Daoy (cell line): Measurements from ENCODE around the gene KHDC3L. TPM values are rescaled to one million over a fixed set of nuclear protein-coding genes. Genes with fewer than 3 reads are reported as not detected.

ENCODE experiments used
- total RNA-seq: library from RNA; depleted of rRNA; stranded (reverse); fragments of >200 nt; shearing (Covaris generic); gene quantifications from 2 replicates; pipeline ENCODE4 v1.2.3, GENCODE V29; 2014; rRNA removed

The KHDC3L gene
- total RNA-seq, 1 experiment from 2014 or later: not detected

Other genes starting within 250 kb of the KHDC3L start
- gene KHDC1L, start 137.2 kb upstream of the KHDC3L start, total RNA-seq: 0.83 TPM in 1 of 2 replicates, not detected in the other
- 5.8 and 6.2 TPM in 2 replicates for gene KHDC1, start 99.5 kb upstream of the KHDC3L start, total RNA-seq
- not detected in 2 replicates for gene DPPA5, start 8.4 kb upstream of the KHDC3L start, total RNA-seq
- not detected in 2 replicates for gene OOEP, start 7.2 kb downstream of the KHDC3L start, total RNA-seq
- gene DDX43, start 32.2 kb downstream of the KHDC3L start, total RNA-seq: not detected in 2 replicates
- 37.3 and 46.2 TPM in 2 replicates for gene CGAS, start 89.6 kb downstream of the KHDC3L start, total RNA-seq
- gene MTO1, start 99.1 kb downstream of the KHDC3L start, total RNA-seq: 42.0 and 44.0 TPM in 2 replicates
- 13,896 and 16,278 TPM in 2 replicates for gene EEF1A1, start 158.4 kb downstream of the KHDC3L start, total RNA-seq